Spleen (tissue), 11 donors: ENCODE measurements around the gene GPX7. TPM values are rescaled to one million over a fixed set of nuclear protein-coding genes. Genes with fewer than 3 reads are reported as not detected.

Experiments used
- DNase-seq: peaks from one replicate; pipeline ENCODE4 v3.0.0-alpha.2; 2020
- H3K27ac ChIP-seq, 8 donors: fragments of 200-600 bp; sonication (generic) in 7 of 8; 1 replicate in 4 of 8; 2 replicates in 4 of 8; pipeline versions ENCODE4 v1.5.0 to v1.8.0; 2016 to 2021; ENCODE audit warnings: inconsistent platforms in 4 of 8, mild to moderate bottlenecking in 4 of 8, moderate library complexity in 1 of 8
- H3K27me3 ChIP-seq, 7 donors: fragments of 200-600 bp; sonication (generic) in 6 of 7; replicated peaks in 1 of 7; 1 replicate in 4 of 7; 2 replicates in 3 of 7; pipeline versions ENCODE4 v1.5.0 to v1.8.0; 2016 to 2021; ENCODE audit warnings: inconsistent platforms in 3 of 7, mild to moderate bottlenecking in 1 of 7
- H3K36me3 ChIP-seq, 6 donors: fragments of 200-600 bp; sonication (generic) in 5 of 6; 1 replicate in 4 of 6; 2 replicates in 2 of 6; pipeline versions ENCODE4 v1.5.0 to v1.8.0; 2016 to 2021; ENCODE audit warnings: inconsistent platforms in 2 of 6
- H3K4me1 ChIP-seq, 6 donors: fragments of 200-600 bp; sonication (generic) in 5 of 6; 1 replicate in 3 of 6; 2 replicates in 3 of 6; pipeline versions ENCODE4 v1.5.0 to v1.8.0; 2016 to 2021; ENCODE audit warnings: inconsistent platforms in 3 of 6
- H3K4me3 ChIP-seq, 8 donors: fragments of 200-600 bp; sonication (generic) in 7 of 8; 1 replicate in 4 of 8; 2 replicates in 4 of 8; pipeline versions ENCODE4 v1.5.0 to v1.8.0; 2016 to 2021; ENCODE audit warnings: inconsistent platforms in 4 of 8, mild to moderate bottlenecking in 4 of 8, moderate library complexity in 2 of 8
- H3K9me3 ChIP-seq, 8 donors: fragments of 200-600 bp; sonication (generic) in 7 of 8; 1 replicate in 4 of 8; 2 replicates in 4 of 8; pipeline versions ENCODE4 v1.5.0 to v1.8.0; 2016 to 2021; ENCODE audit warnings: inconsistent platforms in 4 of 8
- CTCF ChIP-seq, 11 experiments: fragments of 200-600 bp in 7 of 11; fragments of 450-650 bp in 4 of 11; sonication (generic) in 4 of 11; IDR thresholded peaks in 8 of 11; conservative IDR thresholded peaks in 3 of 11; 1 replicate in 7 of 11; 2 replicates in 4 of 11; pipeline versions ENCODE4 v1.4.0 to v1.8.0; 2016 to 2021; ENCODE audit warnings: antibody characterized with exemption in 11 of 11, inconsistent platforms in 4 of 11, mild to moderate bottlenecking in 1 of 11
- POLR2A ChIP-seq, 3 donors: fragments of 450-650 bp; IDR thresholded peaks; one replicate each; pipeline ENCODE4 v1.5.1; 2017; ENCODE audit warnings: antibody characterized with exemption in 3 of 3, mild to moderate bottlenecking in 1 of 3
- POLR2AphosphoS5 ChIP-seq, 3 donors: sonication (generic); formaldehyde crosslinking; IDR thresholded peaks; one replicate each; pipeline ENCODE4 v1.5.1; 2017; ENCODE audit warnings: antibody characterized with exemption in 3 of 3
- WGBS, 5 donors: extraction: QIAGEN DNeasy Blood & Tissue Kit in 3 of 5; methylation state at CpG; one replicate each; pipeline versions ENCODE4 v1.1.5 to v1.1.7; 2013 to 2018; 5-methylcytosine and 5-hydroxymethylcytosine counted together
- intact Hi-C: fragments of 100-400 bp; cut with DNase I; formaldehyde crosslinking; loops from one replicate; pipeline ENCODE4 v1.15.0; 2023; ENCODE audit warnings: low total_unique reads
- polyA plus RNA-seq, 3 donors: library from polyadenylated mRNA; stranded (reverse); fragments of 200-250 nt; gene quantifications; one replicate each; pipeline ENCODE4 v1.2.1, GENCODE V29; 2013
- total RNA-seq, 7 donors: library from RNA; depleted of rRNA in 3 of 7; stranded (reverse); fragments of >200 nt in 3 of 7; fragmentation: NEBNext Ultra II Directional in 4 of 7; extraction: Animal tissue kit (Norgen Biotek cat#: 25700) in 4 of 7; gene quantifications; one replicate each; pipeline versions ENCODE4 v1.1.0 to v1.2.1, GENCODE V29; 2016 to 2021
- donor health status: healthy with polysubstance abuse.
- donor health status: DM: no; HTN: no; CAD: no; lungs with moderate emphysema.
- donor health status: DM: no; HTN: no; CAD: no.
- donor health status: Bipolar disorder and iron deficiency.
- donor health status: healthy.
- donor health status: DM: no; HTN: no; CAD: no.
- donor health status: DM: yes; HTN: yes; CAD: no.

Gene GPX7
- total and polyA plus RNA-seq, 10 donors, result 6.4 to 24.7 (median 13.7) TPM

GRCh38 chr1:52554267-52554640 lies 47.9 kb upstream of the GPX7 start:
- 77 to 88% (median 81%) methylated on average over 6 of the region's 6 CpGs for WGBS, 5 donors
- no peak for TF ChIP-seq CTCF (IDR thresholded peaks at IDR 0.05 in 8 of 11, conservative IDR thresholded peaks at IDR 0.05 in 3 of 11)
- TF ChIP-seq POLR2A (IDR thresholded peaks at IDR 0.05), result no peak
- TF ChIP-seq POLR2AphosphoS5 (IDR thresholded peaks at IDR 0.05), result no peak
- Histone ChIP-seq H3K27ac (peak overlapping the region in 4 of 8 donors; percentile 95 to 96 (median 96)), H3K9me3 (no peaks in the 10 kb centered on the region), H3K4me3 (peak overlapping the region in 4 of 8 donors; percentile 78 to 90 (median 88)), H3K27me3 (no peaks in the 10 kb centered on the region), H3K4me1 (peaks cover 18 to 48% (median 37%) of the 10 kb centered on the region in 6 donors), H3K36me3 (no peaks in the 10 kb centered on the region)
- no peak for DNase-seq
- intact Hi-C loops, result loop anchor here (10.0 kb wide), 1 partner anchor 131 kb away; no protein-coding TSS in a partner anchor

DNA sequence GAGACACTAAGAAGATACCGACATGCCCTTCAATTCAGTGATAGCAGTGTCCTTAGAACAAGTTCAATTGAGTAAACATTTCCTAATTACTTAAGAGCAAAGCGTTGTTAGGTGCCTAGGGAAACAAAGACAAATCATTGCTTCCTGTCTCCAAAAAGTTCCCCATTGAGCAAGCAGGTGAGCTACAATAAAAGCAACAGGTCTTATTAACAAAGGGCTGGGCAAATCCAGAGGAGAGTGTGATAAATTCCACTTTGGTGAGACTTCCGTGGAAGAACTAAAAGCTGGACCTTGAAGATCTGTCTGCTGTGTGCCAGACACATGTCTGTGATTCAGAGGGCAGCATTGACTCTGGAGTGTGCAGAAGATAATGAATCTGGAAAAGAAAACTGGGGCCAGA lies 47.4 kb upstream of the GPX7 start:
- Histone ChIP-seq H3K9me3 (no peaks in the 10 kb centered on the region), H3K4me1 (peaks cover 18 to 43% (median 33%) of the 10 kb centered on the region in 6 donors), H3K27me3 (no peaks in the 10 kb centered on the region), H3K27ac (peak overlapping the region in 2 of 8 donors; percentile 96), H3K36me3 (no peaks in the 10 kb centered on the region), H3K4me3 (no peak overlapping the region)
- intact Hi-C loops, result loop anchor here (10.0 kb wide), 1 partner anchor 130 kb away; no protein-coding TSS in a partner anchor
- WGBS, 5 donors, result 50 to 70% (median 60%) methylated on average over 3 of the region's 3 CpGs
- no peak for DNase-seq
- no peak for TF ChIP-seq CTCF (IDR thresholded peaks at IDR 0.05 in 8 of 11, conservative IDR thresholded peaks at IDR 0.05 in 3 of 11)
- no peak for TF ChIP-seq POLR2A (IDR thresholded peaks at IDR 0.05)
- no peak for TF ChIP-seq POLR2AphosphoS5 (IDR thresholded peaks at IDR 0.05)

- peaks cover 8 to 22% (median 14%) of the 10 kb centered on the region in 6 donors for H3K4me1 ChIP-seq
- TF ChIP-seq CTCF (IDR thresholded peaks at IDR 0.05 in 8 of 11, conservative IDR thresholded peaks at IDR 0.05 in 3 of 11), result no peak
- TF ChIP-seq POLR2AphosphoS5 (IDR thresholded peaks at IDR 0.05), result no peak
- no peak for TF ChIP-seq POLR2A (IDR thresholded peaks at IDR 0.05)
- no peaks in the 10 kb centered on the region for H3K9me3 ChIP-seq
- no peak overlapping the region for H3K27ac ChIP-seq
- intact Hi-C loops, result loop anchor here (10.0 kb wide), 1 partner anchor 128 kb away; no protein-coding TSS in a partner anchor
- no peaks in the 10 kb centered on the region for H3K36me3 ChIP-seq
- 88 to 99% (median 92%) methylated on average over 4 of the region's 4 CpGs for WGBS, 5 donors
- no peak for DNase-seq
- no peaks in the 10 kb centered on the region for H3K27me3 ChIP-seq
- no peak overlapping the region for H3K4me3 ChIP-seq
Measured at GRCh38 chr1:52556641-52557360, 45.4 kb upstream of the GPX7 start.

GRCh38 chr1:52558941-52559340 lies 43.2 kb upstream of the GPX7 start:
- Histone ChIP-seq H3K27me3 (no peaks in the 10 kb centered on the region), H3K4me1 (peaks cover 4 to 12% (median 8%) of the 10 kb centered on the region in 6 donors), H3K36me3 (no peaks in the 10 kb centered on the region), H3K4me3 (no peak overlapping the region), H3K9me3 (no peaks in the 10 kb centered on the region), H3K27ac (no peak overlapping the region)
- intact Hi-C loops, result loop anchor here (10.0 kb wide), 1 partner anchor 126 kb away; no protein-coding TSS in a partner anchor
- TF ChIP-seq CTCF (IDR thresholded peaks at IDR 0.05 in 8 of 11, conservative IDR thresholded peaks at IDR 0.05 in 3 of 11), result no peak
- TF ChIP-seq POLR2AphosphoS5 (IDR thresholded peaks at IDR 0.05), result no peak
- no peak for TF ChIP-seq POLR2A (IDR thresholded peaks at IDR 0.05)
- 74 to 87% (median 84%) methylated on average over 2 of the region's 2 CpGs for WGBS, 5 donors
- no peak for DNase-seq
